Neural cell (in vitro differentiated cells): ENCODE results near the gene WARS2.

ENCODE experiments used
- EZH2 ChIP-seq: fragments of 200-600, 300-800 bp; shearing (Covaris generic), sonication (generic); IDR thresholded peaks from 2 replicates; pipeline ENCODE4 v1.6.1; 2014; ENCODE audit warnings: antibody characterized with exemption, low read length, borderline replicate concordance, mild to moderate bottlenecking; ENCODE audit not compliant: insufficient read depth, poor library complexity, severe bottlenecking
- MXI1 ChIP-seq: fragments of 450-650 bp; conservative IDR thresholded peaks from 2 replicates; pipeline ENCODE4 v1.6.1; 2014; ENCODE audit warnings: antibody characterized with exemption, mild to moderate bottlenecking; ENCODE audit not compliant: poor library complexity, severe bottlenecking
- POLR2AphosphoS5 ChIP-seq: IDR thresholded peaks from 2 replicates; pipeline ENCODE4 v1.6.1; 2012
- TF ChIP-seq, protein P1 (sequence below): fragments of 450-650 bp; IDR thresholded peaks from 2 replicates; pipeline ENCODE4 v1.5.1; 2014; ENCODE audit warnings: antibody characterized with exemption, mild to moderate bottlenecking, moderate library complexity; ENCODE audit not compliant: poor library complexity, severe bottlenecking

DNA sequence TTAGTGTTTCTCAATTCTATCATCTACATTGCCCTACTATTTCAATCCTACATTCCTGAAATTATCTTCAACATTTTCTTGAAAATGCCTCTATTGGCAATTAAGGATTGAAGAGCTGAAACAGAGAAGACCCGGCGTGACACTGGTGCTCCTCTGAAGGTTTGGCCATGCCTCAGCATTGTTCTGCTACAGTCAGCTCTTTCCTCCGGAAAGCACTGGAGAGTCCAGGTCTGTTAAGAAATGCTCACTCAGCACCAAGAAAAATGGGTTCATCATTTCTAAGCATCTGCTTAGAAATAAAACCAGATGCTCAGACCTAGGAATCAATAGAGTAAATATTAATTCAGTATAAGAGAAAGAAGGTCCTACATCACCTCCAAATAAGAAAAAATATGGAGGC, 58.8 kb downstream of the WARS2 start:
- TF ChIP-seq POLR2AphosphoS5 (no peak), EZH2 (no peak), MXI1 (no peak)
- TF ChIP-seq, protein P1, sequence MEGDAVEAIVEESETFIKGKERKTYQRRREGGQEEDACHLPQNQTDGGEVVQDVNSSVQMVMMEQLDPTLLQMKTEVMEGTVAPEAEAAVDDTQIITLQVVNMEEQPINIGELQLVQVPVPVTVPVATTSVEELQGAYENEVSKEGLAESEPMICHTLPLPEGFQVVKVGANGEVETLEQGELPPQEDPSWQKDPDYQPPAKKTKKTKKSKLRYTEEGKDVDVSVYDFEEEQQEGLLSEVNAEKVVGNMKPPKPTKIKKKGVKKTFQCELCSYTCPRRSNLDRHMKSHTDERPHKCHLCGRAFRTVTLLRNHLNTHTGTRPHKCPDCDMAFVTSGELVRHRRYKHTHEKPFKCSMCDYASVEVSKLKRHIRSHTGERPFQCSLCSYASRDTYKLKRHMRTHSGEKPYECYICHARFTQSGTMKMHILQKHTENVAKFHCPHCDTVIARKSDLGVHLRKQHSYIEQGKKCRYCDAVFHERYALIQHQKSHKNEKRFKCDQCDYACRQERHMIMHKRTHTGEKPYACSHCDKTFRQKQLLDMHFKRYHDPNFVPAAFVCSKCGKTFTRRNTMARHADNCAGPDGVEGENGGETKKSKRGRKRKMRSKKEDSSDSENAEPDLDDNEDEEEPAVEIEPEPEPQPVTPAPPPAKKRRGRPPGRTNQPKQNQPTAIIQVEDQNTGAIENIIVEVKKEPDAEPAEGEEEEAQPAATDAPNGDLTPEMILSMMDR, result no peak
